ENCODE results near the gene SLC9A8.

SLC9A8 gene

DNA sequence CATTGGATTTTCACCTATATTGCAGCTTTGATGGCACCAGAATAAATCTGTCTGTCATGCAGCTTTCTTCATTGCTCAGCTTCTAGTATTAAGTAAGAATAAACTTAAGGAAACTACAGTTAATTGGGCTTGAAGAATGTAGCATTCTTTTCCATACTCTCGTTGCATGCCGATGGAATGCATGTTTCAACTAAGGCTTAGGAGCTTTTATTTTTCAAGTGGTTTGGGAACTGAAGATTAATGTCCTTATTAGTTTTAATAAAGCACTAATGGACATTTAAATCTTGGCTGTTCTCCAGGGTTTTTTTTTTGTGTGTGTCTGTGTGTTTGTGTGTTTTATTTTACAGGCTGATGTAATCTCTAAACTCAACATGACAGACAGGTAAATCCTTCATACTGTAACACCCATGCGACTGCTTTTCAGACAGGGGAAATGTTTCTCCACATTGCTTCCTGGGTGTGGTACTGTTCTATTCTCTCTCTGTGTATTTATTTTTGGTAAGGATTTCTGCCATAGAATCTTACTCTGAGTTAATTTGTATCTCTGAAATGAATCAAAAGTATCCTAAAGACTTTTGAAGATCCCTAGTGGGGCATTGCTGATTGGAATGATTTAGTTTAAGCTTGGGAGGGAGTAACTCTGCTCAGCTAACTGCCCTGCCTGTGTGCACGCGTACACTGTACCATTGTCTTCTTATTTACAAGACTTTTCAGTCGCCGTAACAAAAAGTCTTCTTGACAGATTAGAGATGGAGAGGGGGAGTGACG, 38.0 kb downstream of the SLC9A8 start:
- H3K4me3 ChIP-seq (ENCODE audit: low read length), result no peak overlapping the region
- no peaks in the 10 kb centered on the region for H3K4me1 ChIP-seq (ENCODE audit: low read length)
- no peaks in the 10 kb centered on the region for H3K27me3 ChIP-seq (replicated peaks; ENCODE audit: insufficient read depth, low read length)
- no peaks in the 10 kb centered on the region for H3F3A ChIP-seq (ENCODE audit: insufficient read depth, low read length)
- H3K4me2 ChIP-seq (ENCODE audit: low read depth, low read length), result no peak overlapping the region
- H3K79me2 ChIP-seq (ENCODE audit: low read length), result no peaks in the 10 kb centered on the region
- no peak for TF ChIP-seq EZH2 (optimal IDR thresholded peaks at IDR 0.05; ENCODE audit: low read depth, low read length)
- no peak for TF ChIP-seq EZH2phosphoT487 (IDR thresholded peaks at IDR 0.05; ENCODE audit: low read length)
- TF ChIP-seq, protein P1, sequence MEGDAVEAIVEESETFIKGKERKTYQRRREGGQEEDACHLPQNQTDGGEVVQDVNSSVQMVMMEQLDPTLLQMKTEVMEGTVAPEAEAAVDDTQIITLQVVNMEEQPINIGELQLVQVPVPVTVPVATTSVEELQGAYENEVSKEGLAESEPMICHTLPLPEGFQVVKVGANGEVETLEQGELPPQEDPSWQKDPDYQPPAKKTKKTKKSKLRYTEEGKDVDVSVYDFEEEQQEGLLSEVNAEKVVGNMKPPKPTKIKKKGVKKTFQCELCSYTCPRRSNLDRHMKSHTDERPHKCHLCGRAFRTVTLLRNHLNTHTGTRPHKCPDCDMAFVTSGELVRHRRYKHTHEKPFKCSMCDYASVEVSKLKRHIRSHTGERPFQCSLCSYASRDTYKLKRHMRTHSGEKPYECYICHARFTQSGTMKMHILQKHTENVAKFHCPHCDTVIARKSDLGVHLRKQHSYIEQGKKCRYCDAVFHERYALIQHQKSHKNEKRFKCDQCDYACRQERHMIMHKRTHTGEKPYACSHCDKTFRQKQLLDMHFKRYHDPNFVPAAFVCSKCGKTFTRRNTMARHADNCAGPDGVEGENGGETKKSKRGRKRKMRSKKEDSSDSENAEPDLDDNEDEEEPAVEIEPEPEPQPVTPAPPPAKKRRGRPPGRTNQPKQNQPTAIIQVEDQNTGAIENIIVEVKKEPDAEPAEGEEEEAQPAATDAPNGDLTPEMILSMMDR (IDR thresholded peaks at IDR 0.05; ENCODE audit: low read length), result no peak
- no peaks in the 10 kb centered on the region for H3K9me3 ChIP-seq (replicated peaks; ENCODE audit: insufficient read depth, low read length)
- no peaks in the 10 kb centered on the region for H3K9me2 ChIP-seq (replicated peaks; ENCODE audit: insufficient read depth, low read length)
- DNase-seq, result no peak
- no peak overlapping the region for H3K9ac ChIP-seq (ENCODE audit: low read length)
- H2AFZ ChIP-seq (ENCODE audit: low read length), result no peak overlapping the region
- H4K20me1 ChIP-seq (ENCODE audit: insufficient read depth, low read length), result no peaks in the 10 kb centered on the region
- no peaks in the 10 kb centered on the region for H3K36me3 ChIP-seq (replicated peaks; ENCODE audit: insufficient read depth, low read length)
- no peak overlapping the region for H3K27ac ChIP-seq (ENCODE audit: low read length)

DNA sequence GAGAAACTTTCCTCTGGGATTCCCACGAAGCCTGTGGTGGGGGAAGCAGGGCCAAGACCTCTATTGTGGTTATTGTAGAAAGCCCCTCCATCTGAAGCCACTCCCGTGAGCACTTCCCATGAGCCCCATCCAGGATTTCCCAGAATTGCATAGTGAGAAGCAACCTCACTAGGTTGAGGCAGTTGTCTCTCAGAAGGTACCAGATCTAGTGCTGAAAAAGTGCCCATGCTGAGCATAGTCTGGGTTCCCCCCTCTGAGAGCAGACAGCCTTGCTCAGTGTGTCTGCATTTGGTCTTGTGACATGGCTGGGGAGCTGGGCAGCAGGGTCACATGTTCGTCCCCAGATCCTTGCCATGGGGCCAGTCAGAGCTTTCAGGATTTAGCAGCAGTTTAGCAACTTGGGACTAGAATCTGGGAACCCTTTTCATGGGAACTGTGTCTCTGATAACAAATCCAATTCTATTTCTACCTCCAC, 38.6 kb downstream of the SLC9A8 start:
- H3K4me2 ChIP-seq (ENCODE audit: low read depth, low read length), result no peak overlapping the region
- no peaks in the 10 kb centered on the region for H3K9me2 ChIP-seq (replicated peaks; ENCODE audit: insufficient read depth, low read length)
- no peak overlapping the region for H3K4me3 ChIP-seq (ENCODE audit: low read length)
- H3K9ac ChIP-seq (ENCODE audit: low read length), result no peak overlapping the region
- no peaks in the 10 kb centered on the region for H3K27me3 ChIP-seq (replicated peaks; ENCODE audit: insufficient read depth, low read length)
- H2AFZ ChIP-seq (ENCODE audit: low read length), result no peak overlapping the region
- H3F3A ChIP-seq (ENCODE audit: insufficient read depth, low read length), result no peaks in the 10 kb centered on the region
- no peaks in the 10 kb centered on the region for H3K79me2 ChIP-seq (ENCODE audit: low read length)
- no peak overlapping the region for H3K27ac ChIP-seq (ENCODE audit: low read length)
- no peaks in the 10 kb centered on the region for H3K9me3 ChIP-seq (replicated peaks; ENCODE audit: insufficient read depth, low read length)
- TF ChIP-seq, protein P1 (IDR thresholded peaks at IDR 0.05; ENCODE audit: low read length), result no peak
- TF ChIP-seq EZH2 (optimal IDR thresholded peaks at IDR 0.05; ENCODE audit: low read depth, low read length) (no peak), EZH2phosphoT487 (IDR thresholded peaks at IDR 0.05; ENCODE audit: low read length) (no peak)
- DNase-seq, result no peak
- no peaks in the 10 kb centered on the region for H3K4me1 ChIP-seq (ENCODE audit: low read length)
- no peaks in the 10 kb centered on the region for H3K36me3 ChIP-seq (replicated peaks; ENCODE audit: insufficient read depth, low read length)
- H4K20me1 ChIP-seq (ENCODE audit: insufficient read depth, low read length), result no peaks in the 10 kb centered on the region

DNA sequence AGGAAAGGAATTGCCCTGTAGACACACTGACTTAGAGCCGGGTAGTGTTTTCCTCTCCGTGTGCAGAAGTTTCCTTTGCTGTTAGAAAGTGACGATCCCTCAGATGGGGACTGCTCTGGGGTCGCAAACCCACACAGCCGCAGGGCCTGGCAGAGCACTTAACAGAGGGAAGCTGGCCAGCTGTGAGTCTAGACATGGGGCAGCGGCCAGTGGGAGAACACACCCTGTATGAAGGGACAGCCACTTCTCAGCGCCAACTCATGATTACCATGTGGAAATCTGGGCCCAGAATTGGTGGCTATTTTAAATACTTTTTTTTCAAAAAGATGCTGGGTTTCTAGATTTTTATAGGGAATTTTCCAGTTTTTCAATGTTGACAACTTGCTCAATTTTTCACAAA, 39.4 kb downstream of the SLC9A8 start:
- TF ChIP-seq EZH2phosphoT487 (IDR thresholded peaks at IDR 0.05; ENCODE audit: low read length), result no peak
- TF ChIP-seq EZH2 (optimal IDR thresholded peaks at IDR 0.05; ENCODE audit: low read depth, low read length), result no peak
- TF ChIP-seq, protein P1 (IDR thresholded peaks at IDR 0.05; ENCODE audit: low read length), result no peak
- no peaks in the 10 kb centered on the region for H3K9me3 ChIP-seq (replicated peaks; ENCODE audit: insufficient read depth, low read length)

More for the DNA sequence above, 39.4 kb downstream of the SLC9A8 start:
- Histone ChIP-seq H3F3A (ENCODE audit: insufficient read depth, low read length) (no peaks in the 10 kb centered on the region), H3K9me2 (replicated peaks; ENCODE audit: insufficient read depth, low read length) (no peaks in the 10 kb centered on the region), H3K27me3 (replicated peaks; ENCODE audit: insufficient read depth, low read length) (no peaks in the 10 kb centered on the region), H3K27ac (ENCODE audit: low read length) (no peak overlapping the region), H3K4me1 (ENCODE audit: low read length) (no peaks in the 10 kb centered on the region), H3K4me2 (ENCODE audit: low read depth, low read length) (no peak overlapping the region), H3K9ac (ENCODE audit: low read length) (no peak overlapping the region), H3K4me3 (ENCODE audit: low read length) (no peak overlapping the region), H4K20me1 (ENCODE audit: insufficient read depth, low read length) (no peaks in the 10 kb centered on the region), H3K36me3 (replicated peaks; ENCODE audit: insufficient read depth, low read length) (no peaks in the 10 kb centered on the region), H3K79me2 (ENCODE audit: low read length) (no peaks in the 10 kb centered on the region), H2AFZ (ENCODE audit: low read length) (no peak overlapping the region)
- DNase-seq, result no peak

Measured in MM.1S (cell line).